ENCODE data around the gene C9orf78. TPM values are rescaled to one million over a fixed set of nuclear protein-coding genes. Genes with fewer than 3 reads are reported as not detected.

Gene C9orf78
- total and polyA plus RNA-seq, 8 donors, result 16.3 to 38.6 (median 19.0) TPM

DNA sequence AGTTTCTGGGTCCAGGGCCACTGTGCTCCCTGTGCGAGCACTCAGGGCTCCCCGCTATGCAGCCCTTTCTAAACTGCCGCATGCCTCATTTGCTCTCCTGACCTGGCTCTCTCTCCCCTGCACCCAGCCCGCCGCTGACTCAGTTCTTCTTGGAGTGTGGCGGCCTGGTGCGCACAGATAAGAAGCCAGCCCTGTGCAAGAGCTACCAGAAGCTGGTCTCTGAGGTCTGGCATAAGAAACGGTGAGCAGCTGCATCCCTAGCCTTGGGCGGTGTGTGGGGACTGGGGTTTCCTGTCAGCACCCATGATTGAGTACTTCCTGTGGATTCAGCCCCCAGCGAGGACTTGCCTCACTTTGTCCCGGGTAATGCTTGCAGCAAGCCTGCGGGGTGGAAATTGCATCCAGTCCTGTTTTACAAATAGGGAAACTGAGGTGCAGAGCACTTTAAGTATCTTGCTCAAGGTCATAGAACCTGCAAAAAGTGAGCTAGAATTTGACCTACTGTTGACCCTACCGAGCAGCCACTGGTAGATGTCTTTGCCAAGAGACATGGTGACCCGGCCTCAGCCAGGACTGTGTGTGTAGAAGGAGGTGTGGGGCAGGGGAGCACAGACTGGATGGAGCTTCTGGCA, 28.1 kb upstream of the C9orf78 start:
- no peaks in the 10 kb centered on the region for H3K27me3 ChIP-seq
- FAIRE-seq (no peak), DNase-seq (no peak), ATAC-seq (peak in 2 of 4 donors; percentile 15 to 42)
- H3K4me3 ChIP-seq, result no peak overlapping the region
- WGBS, 2 donors, result 82 to 83% methylated on average over 14 of the region's 14 CpGs
- peaks cover 0 to 21% (median 0%) of the 10 kb centered on the region in 3 donors for H3K36me3 ChIP-seq
- no peak for TF ChIP-seq CTCF (IDR thresholded peaks at IDR 0.05)
- H3K4me1 ChIP-seq, result no peaks in the 10 kb centered on the region
- intact Hi-C loops (cut with DNase I), result no loop called here
- no peak overlapping the region for H3K27ac ChIP-seq
- no peaks in the 10 kb centered on the region for H3K9me3 ChIP-seq

GRCh38 chr9:129861447-129861827, 26.4 kb upstream of the C9orf78 start:
- no peaks in the 10 kb centered on the region for H3K4me1 ChIP-seq
- no peaks in the 10 kb centered on the region for H3K27me3 ChIP-seq
- 83 to 85% methylated on average over 12 of the region's 12 CpGs for WGBS, 2 donors
- peaks cover 0 to 21% (median 0%) of the 10 kb centered on the region in 3 donors for H3K36me3 ChIP-seq
- H3K9me3 ChIP-seq, result no peaks in the 10 kb centered on the region
- TF ChIP-seq CTCF (IDR thresholded peaks at IDR 0.05), result no peak
- intact Hi-C loops (cut with DNase I), result no loop called here
- ATAC-seq (no peak), FAIRE-seq (no peak), DNase-seq (no peak)
- no peak overlapping the region for H3K27ac ChIP-seq
- H3K4me3 ChIP-seq, result no peak overlapping the region

DNA sequence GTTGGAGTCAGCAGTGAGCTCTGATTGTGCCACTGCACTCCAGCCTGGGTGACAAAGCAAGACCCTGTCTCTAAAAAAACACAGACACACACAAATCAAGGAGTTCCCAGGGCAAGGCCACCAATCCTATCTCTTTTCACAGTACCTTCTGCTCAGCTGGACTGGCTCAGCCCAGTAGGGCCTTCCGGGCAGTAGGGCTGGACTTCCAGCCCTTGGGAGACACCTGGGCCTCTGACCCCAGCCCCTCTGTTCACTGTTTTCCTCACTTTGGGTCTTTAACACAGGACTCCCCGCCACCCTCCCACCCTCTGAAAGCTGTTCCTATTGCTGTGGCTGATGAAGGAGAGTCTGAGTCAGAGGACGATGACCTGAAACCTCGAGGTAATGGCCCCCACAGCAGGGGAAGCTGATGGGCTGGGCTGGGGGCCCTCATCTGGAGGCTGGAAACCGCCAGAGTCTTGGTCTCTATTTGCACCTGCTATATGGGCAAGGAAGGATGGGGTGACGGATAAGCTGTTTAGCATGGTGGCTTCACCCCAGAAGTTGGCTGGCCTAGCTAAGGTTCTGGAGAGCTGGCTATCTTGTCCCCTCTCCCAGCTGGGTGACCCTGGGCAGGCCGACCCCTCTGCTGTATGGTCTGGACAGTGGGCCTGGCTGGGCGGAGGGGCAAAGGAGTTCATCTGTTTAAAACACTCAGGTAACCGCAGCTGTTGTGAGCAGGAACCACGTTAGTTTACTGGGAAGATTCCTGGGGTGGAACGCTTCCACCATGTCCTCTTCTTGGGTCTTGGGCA, 25.8 kb upstream of the C9orf78 start:
- Histone ChIP-seq H3K4me1 (no peaks in the 10 kb centered on the region), H3K36me3 (peaks cover 0 to 24% (median 0%) of the 10 kb centered on the region in 3 donors), H3K27ac (no peak overlapping the region), H3K27me3 (no peaks in the 10 kb centered on the region), H3K4me3 (no peak overlapping the region), H3K9me3 (no peaks in the 10 kb centered on the region)
- TF ChIP-seq CTCF (IDR thresholded peaks at IDR 0.05), result no peak
- ATAC-seq (no peak), FAIRE-seq (no peak), DNase-seq (no peak)
- intact Hi-C loops (cut with DNase I), result no loop called here
- 74 to 79% methylated on average over 11 of the region's 11 CpGs for WGBS, 2 donors

DNA sequence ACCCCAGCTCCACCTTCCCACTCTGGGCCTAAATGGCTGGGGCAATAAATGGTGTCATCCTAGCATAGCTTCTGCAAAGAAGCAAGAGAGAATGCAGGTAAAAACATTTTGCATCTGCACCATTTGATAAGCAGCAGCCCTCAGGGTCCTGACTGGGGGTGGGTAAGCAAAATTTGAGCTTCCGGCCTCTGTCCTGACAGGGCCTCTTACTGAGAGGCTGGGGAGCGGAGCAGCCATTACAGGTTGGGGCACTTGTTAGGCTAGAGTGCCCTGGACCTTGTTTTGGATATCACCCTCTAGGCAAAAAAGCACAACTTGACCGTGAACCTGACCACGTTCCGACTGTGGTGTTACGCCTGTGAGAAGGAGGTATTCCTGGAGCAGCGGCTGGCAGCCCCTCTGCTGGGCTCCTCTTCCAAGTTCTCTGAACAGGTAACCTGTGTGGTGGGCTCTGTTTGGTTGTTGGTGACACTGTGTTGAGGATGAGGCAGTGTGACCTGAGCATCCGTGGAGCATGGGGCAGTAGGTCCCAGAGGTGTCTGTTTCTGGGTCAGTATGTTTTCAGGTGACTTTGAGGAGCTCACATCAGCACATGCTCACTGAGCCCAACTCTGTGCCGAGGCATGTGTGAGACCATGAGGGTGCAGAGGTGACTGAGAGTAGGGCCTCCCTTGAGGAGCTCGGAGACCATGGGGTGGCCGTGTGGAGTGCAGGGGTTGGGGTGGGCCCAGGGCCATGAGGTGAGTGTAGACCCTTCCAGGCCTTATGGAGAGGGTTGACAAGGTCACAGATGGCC, 23.3 kb upstream of the C9orf78 start:
- no peak for FAIRE-seq
- no peak for DNase-seq
- 85% methylated on average over 11 of the region's 11 CpGs for WGBS, 2 donors
- Histone ChIP-seq H3K27me3 (no peaks in the 10 kb centered on the region), H3K4me1 (no peaks in the 10 kb centered on the region), H3K27ac (no peak overlapping the region), H3K9me3 (no peaks in the 10 kb centered on the region), H3K4me3 (no peak overlapping the region), H3K36me3 (peaks cover 0 to 23% (median 0%) of the 10 kb centered on the region in 3 donors)
- intact Hi-C loops (cut with DNase I), result no loop called here
- TF ChIP-seq CTCF (IDR thresholded peaks at IDR 0.05), result no peak
- no peak for ATAC-seq

Measured in pancreas (tissue), 10 donors.